NT2/D1 (cell line): ENCODE measurements around the gene DHX36.

Experiments used
- SUZ12 ChIP-seq: IDR thresholded peaks from 2 replicates; pipeline ENCODE4 v1.6.1; 2011; ENCODE audit not compliant: insufficient read length, insufficient read depth; ENCODE audit errors: extremely low read depth
- YY1 ChIP-seq: IDR thresholded peaks from 2 replicates; pipeline ENCODE4 v1.6.1; 2011; ENCODE audit not compliant: insufficient read length, insufficient read depth
- ZNF274 ChIP-seq: IDR thresholded peaks from 2 replicates; pipeline ENCODE4 v1.6.1; 2011; ENCODE audit warnings: mild to moderate bottlenecking, low read depth, low read length

DNA sequence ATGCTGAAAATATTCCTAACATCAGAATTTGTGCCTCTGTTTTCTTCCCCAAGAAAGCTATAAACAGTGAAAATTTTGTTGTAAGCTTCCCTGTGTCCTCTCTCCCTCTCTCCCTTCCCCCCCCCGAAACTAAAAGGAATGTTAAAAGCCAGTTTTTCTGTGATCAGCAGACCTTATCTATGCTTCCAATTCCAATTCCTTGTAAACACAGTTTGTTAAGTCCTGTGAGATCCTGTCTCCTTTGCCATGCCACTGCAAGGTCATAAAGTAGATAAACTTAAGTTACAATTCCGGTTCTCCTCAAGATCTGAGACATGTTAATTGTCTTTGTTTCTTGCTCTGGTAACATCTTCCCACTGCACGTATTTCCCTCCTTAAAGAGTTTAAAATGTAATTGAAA, 42.9 kb upstream of the DHX36 start:
- TF ChIP-seq ZNF274 (no peak), SUZ12 (no peak), YY1 (no peak)
